T-helper 9 cell (primary cell): ENCODE data around the gene RNF217.
"Not testable (repeated sequence)": the region's sequence is repeated elsewhere in the genome, so short reads cannot be mapped to it uniquely, and the experiment has no call there.

Experiments
- DNase-seq: peaks from one replicate; pipeline ENCODE4 v3.0.0-alpha.2; 2020

Gene RNF217

GRCh38 chr6:125102891-125103290 lies 140.7 kb downstream of the RNF217 start:
- DNase-seq = no peak

- no peak for DNase-seq
Measured at GRCh38 chr6:125104425-125104824, 142.2 kb downstream of the RNF217 start.

- DNase-seq = no peak
Measured at GRCh38 chr6:125107048-125107447, 144.8 kb downstream of the RNF217 start.

GRCh38 chr6:125107896-125108295 lies 145.7 kb downstream of the RNF217 start:
- no peak for DNase-seq

GRCh38 chr6:125110056-125110455 lies 147.8 kb downstream of the RNF217 start:
- DNase-seq = no peak

- DNase-seq = no peak
Measured at GRCh38 chr6:125111219-125111983, 149.2 kb downstream of the RNF217 start.

- no peak for DNase-seq
Measured at GRCh38 chr6:125112934-125113333, 150.7 kb downstream of the RNF217 start.

- peak; percentile 27 for DNase-seq
Measured at GRCh38 chr6:125114248-125114858, 152.1 kb downstream of the RNF217 start.

GRCh38 chr6:125116170-125116569 lies 153.9 kb downstream of the RNF217 start:
- DNase-seq = no peak

- no peak for DNase-seq
Measured at GRCh38 chr6:125116710-125117109, 154.5 kb downstream of the RNF217 start.

- DNase-seq = no peak
Measured at GRCh38 chr6:125117818-125118217, 155.6 kb downstream of the RNF217 start.

- no peak for DNase-seq
Measured at GRCh38 chr6:125120054-125120590, 157.9 kb downstream of the RNF217 start.

- no peak for DNase-seq
Measured at GRCh38 chr6:125121894-125122293, 159.7 kb downstream of the RNF217 start.

GRCh38 chr6:125123051-125123450 lies 160.8 kb downstream of the RNF217 start:
- no peak for DNase-seq

GRCh38 chr6:125123468-125124048 lies 161.3 kb downstream of the RNF217 start:
- no peak for DNase-seq

GRCh38 chr6:125124049-125124669 lies 161.9 kb downstream of the RNF217 start:
- no peak for DNase-seq

GRCh38 chr6:125125856-125126255 lies 163.6 kb downstream of the RNF217 start:
- DNase-seq = not testable (repeated sequence)

GRCh38 chr6:125129354-125129753 lies 167.1 kb downstream of the RNF217 start:
- no peak for DNase-seq

- DNase-seq = no peak
Measured at GRCh38 chr6:125132058-125132457, 169.8 kb downstream of the RNF217 start.

- DNase-seq = no peak
Measured at GRCh38 chr6:125136378-125136777, 174.1 kb downstream of the RNF217 start.

- no peak for DNase-seq
Measured at GRCh38 chr6:125138083-125138482, 175.8 kb downstream of the RNF217 start.

- DNase-seq = no peak
Measured at GRCh38 chr6:125140808-125141207, 178.6 kb downstream of the RNF217 start.
